WERI-Rb-1 (cell line): ENCODE measurements around the gene GRIK2.

Source experiments
- DNase-seq: peaks from one replicate; pipeline ENCODE4 v3.0.0-alpha.2; 2020
- H3K27ac ChIP-seq: fragments of 250-450 bp; sonication (Bioruptor Pico); 2 replicates; pipeline ENCODE4 v1.5.1; 2020; ENCODE audit warnings: mild to moderate bottlenecking, moderate library complexity
- H3K27me3 ChIP-seq: fragments of 250-450 bp; sonication (Bioruptor Pico); 2 replicates; pipeline ENCODE4 v1.5.1; 2021; ENCODE audit warnings: mild to moderate bottlenecking, low read depth, moderate library complexity; ENCODE audit not compliant: insufficient read depth, severe bottlenecking
- H3K36me3 ChIP-seq: fragments of 250-450 bp; sonication (Bioruptor Pico); 2 replicates; pipeline ENCODE4 v1.5.1; 2020; ENCODE audit warnings: mild to moderate bottlenecking, moderate library complexity
- H3K4me3 ChIP-seq: 2 replicates; pipeline ENCODE4 v1.5.1; 2011; ENCODE audit warnings: low read depth, mild to moderate bottlenecking, control low read depth, low read length
- H3K9me3 ChIP-seq: fragments of 250-450 bp; sonication (Bioruptor Pico); 2 replicates; pipeline ENCODE4 v1.5.1; 2021; ENCODE audit warnings: mild to moderate bottlenecking, moderate library complexity; ENCODE audit not compliant: severe bottlenecking
- CTCF ChIP-seq: IDR thresholded peaks from 2 replicates; pipeline ENCODE4 v1.5.1; 2011; ENCODE audit warnings: low read depth, mild to moderate bottlenecking, control low read depth, inconsistent platforms, low read length

Gene GRIK2

GRCh38 chr6:102115911-102116310 is 722.4 kb downstream of the GRIK2 start:
- TF ChIP-seq CTCF: no peak
- H3K27ac ChIP-seq: no peak overlapping the region
- H3K27me3 ChIP-seq: no peaks in the 10 kb centered on the region
- H3K9me3 ChIP-seq: no peaks in the 10 kb centered on the region
- DNase-seq: no peak
- H3K4me3 ChIP-seq: no peak overlapping the region
- H3K36me3 ChIP-seq: no peaks in the 10 kb centered on the region

GRCh38 chr6:102118034-102118433 is 724.5 kb downstream of the GRIK2 start:
- Histone ChIP-seq H3K27me3 (no peaks in the 10 kb centered on the region), H3K27ac (no peak overlapping the region), H3K36me3 (no peaks in the 10 kb centered on the region), H3K9me3 (no peaks in the 10 kb centered on the region), H3K4me3 (no peak overlapping the region)
- DNase-seq: no peak
- no peak for TF ChIP-seq CTCF
